GM10248 (cell line): ENCODE results near the gene FBF1.

ENCODE experiments used
- CTCF ChIA-PET: fragments of 300-600 bp; sonication (Branson Sonifier 250); formaldehyde crosslinking; extraction: SDS; loops from one replicate; lab custom pipeline; 2021; ENCODE audit warnings: antibody characterized with exemption; lab: Yijun Ruan, JAX
- POLR2A ChIA-PET: fragments of 350-650 bp; sonication (Branson Sonifier 250); formaldehyde crosslinking; extraction: SDS; loops from one replicate; lab custom pipeline; 2020; ENCODE audit warnings: antibody characterized with exemption; lab: Yijun Ruan, JAX
- DNase-seq: peaks from one replicate; pipeline ENCODE4 v3.0.0; 2012; ENCODE audit errors: extremely low spot score
- CTCF ChIP-seq: IDR thresholded peaks from 2 replicates; pipeline ENCODE4 v1.5.1; 2012; ENCODE audit warnings: mild to moderate bottlenecking, low read depth; ENCODE audit errors: extremely low read depth, missing control alignments, control extremely low read depth

Gene FBF1

GRCh38 chr17:75876938-75877751 lies 63.7 kb downstream of the FBF1 start:
- TF ChIP-seq CTCF, result peak; percentile 11
- ChIA-PET POLR2A (no interaction called here), CTCF (interaction anchor here (0.6 to 3.7 kb wide), 14 partner anchors 10 to 476 kb away, joined by 3 to 27 read pairs (median 4); partner anchors contain the start of genes MRPL38, PRPSAP1, TRIM65 and WBP2)
- no peak for DNase-seq

DNA sequence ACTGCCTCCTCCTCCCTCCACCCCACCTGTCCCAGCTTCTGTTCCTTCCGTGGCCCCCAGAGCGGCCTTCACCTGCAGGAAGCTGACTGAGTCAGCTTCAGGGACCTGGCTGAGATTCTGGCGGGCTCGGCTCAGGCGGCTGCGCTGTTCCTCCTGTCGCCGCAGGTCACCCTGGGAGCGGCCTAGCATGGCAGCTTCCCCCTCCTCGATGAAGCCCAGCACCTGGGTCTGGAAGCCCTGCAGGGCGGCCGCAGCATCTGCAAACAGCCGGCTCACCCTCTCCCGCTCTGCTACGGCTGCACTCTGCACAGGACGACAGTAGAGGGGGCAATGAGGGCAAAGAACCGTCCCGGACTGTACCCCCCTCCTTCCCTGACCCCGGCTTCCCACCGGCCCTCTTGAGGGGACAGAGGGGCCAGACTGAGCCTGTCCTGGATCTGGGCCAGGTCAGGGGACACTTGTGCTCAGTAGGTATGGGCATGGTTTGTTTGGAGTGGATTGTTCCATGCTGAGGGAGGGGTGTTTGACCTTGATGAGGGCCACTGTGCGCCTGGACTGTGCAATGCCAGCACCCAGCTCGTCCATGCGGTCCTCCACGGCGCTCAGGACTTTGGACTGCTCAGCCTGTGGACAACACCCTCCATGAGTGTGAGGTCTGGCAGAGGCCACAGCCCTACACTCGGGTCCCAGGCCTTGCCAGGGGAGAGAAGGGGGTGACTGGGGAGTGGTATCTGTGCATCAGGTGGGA lies 64.5 kb downstream of the FBF1 start:
- peak; percentile 35 for TF ChIP-seq CTCF
- peak; percentile 55 for DNase-seq
- CTCF ChIA-PET, result interaction anchor here (1.0 to 7.5 kb wide), 14 partner anchors 9 to 132 kb away, joined by 3 to 89 read pairs (median 5); partner anchors contain the start of genes MRPL38 and WBP2
- POLR2A ChIA-PET, result no interaction called here

GRCh38 chr17:75875940-75876189 lies 65.0 kb downstream of the FBF1 start:
- TF ChIP-seq CTCF, result no peak
- no peak for DNase-seq
- ChIA-PET CTCF (interaction anchor here (1.0 to 7.5 kb wide), 12 partner anchors 9 to 132 kb away, joined by 3 to 89 read pairs (median 5); partner anchors contain the start of genes MRPL38 and WBP2), POLR2A (interaction anchor here (0.7 to 1.2 kb wide), 2 partner anchors 12 to 99 kb away, joined by 3 to 8 read pairs; no protein-coding TSS in a partner anchor)

GRCh38 chr17:75875182-75875939 lies 65.5 kb downstream of the FBF1 start:
- no peak for DNase-seq

DNA sequence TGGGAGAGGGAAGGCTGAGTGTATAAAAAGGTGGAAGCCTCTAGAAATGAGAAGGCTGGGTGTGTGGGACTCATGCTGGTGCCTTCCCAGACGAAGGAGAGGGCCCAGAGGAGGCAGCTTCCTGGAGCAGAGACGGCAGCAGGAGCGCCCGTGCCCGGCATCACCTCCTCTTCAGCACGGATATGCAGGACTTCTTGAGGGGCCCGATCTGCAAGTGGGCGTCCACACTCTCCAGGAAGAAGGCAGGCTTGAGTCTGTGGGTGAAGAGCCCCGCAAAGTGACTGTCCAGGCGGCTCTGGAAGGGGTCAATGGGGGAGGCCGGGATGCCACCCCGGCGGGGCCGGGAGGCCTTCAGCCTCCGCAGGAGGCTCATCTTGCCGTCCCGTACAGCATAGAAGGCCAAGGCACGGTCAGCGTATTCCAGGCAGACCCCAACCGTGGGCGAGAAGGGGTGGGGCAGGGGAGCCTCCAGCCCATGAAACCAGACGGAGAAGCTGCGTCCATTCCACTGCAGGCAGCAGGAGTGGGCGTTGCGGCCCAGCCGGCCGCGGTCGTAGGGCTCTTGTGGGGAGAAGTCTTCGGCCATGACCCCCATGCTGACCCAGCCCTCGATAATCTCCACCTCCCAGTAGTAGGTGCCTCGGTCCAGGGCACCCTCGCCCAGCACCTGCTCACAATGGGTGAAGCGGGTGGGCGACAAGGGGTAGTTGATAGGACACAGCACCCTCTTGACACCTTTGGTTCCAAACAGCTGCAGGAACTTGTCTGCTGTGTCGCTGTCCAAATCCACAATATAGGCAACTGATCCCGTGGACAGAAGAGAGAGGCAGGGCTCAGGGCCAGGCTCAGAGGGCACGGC lies 66.3 kb downstream of the FBF1 start:
- TF ChIP-seq CTCF, result no peak
- CTCF ChIA-PET, result interaction anchor here (0.5 to 7.5 kb wide), 9 partner anchors 8 to 131 kb away, joined by 3 to 89 read pairs (median 6); partner anchors contain the start of genes MRPL38 and WBP2
- no peak for DNase-seq
- POLR2A ChIA-PET, result interaction anchor here (1.2 kb wide), 1 partner anchor 98 kb away, joined by 8 read pairs; no protein-coding TSS in a partner anchor

More at GRCh38 chr17:75875182-75875939, 65.5 kb downstream of the FBF1 start:
- CTCF ChIA-PET, result interaction anchor here (0.5 to 7.5 kb wide), 13 partner anchors 8 to 133 kb away, joined by 3 to 89 read pairs (median 4); partner anchors contain the start of genes MRPL38 and WBP2
- no peak for TF ChIP-seq CTCF
- POLR2A ChIA-PET, result interaction anchor here (0.7 to 1.2 kb wide), 2 partner anchors 11 to 99 kb away, joined by 3 to 8 read pairs; no protein-coding TSS in a partner anchor
